IPS-18a (cell line): Measurements from ENCODE around the gene CAPN2.
"Not testable (repeated sequence)": the region's sequence is repeated elsewhere in the genome, so short reads cannot be mapped to it uniquely, and the experiment has no call there.

Source experiments
- H3K27ac ChIP-seq: one replicate; pipeline ENCODE4 v1.5.1; 2013; ENCODE audit warnings: low read length
- H3K27me3 ChIP-seq: one replicate; pipeline ENCODE4 v1.6.1; 2013; ENCODE audit warnings: mild to moderate bottlenecking, low read length; ENCODE audit not compliant: control insufficient read depth, insufficient read depth
- H3K36me3 ChIP-seq: one replicate; pipeline ENCODE4 v1.6.1; 2013; ENCODE audit warnings: low read depth, low read length; ENCODE audit not compliant: control insufficient read depth
- H3K4me1 ChIP-seq: one replicate; pipeline ENCODE4 v1.6.1; 2013; ENCODE audit warnings: low read depth, low read length; ENCODE audit not compliant: control insufficient read depth
- H3K4me3 ChIP-seq: one replicate; pipeline ENCODE4 v1.5.1; 2013; ENCODE audit warnings: low read length
- H3K9ac ChIP-seq: one replicate; pipeline ENCODE4 v1.6.1; 2013; ENCODE audit warnings: mild to moderate bottlenecking, low read length, moderate library complexity
- H3K9me3 ChIP-seq: one replicate; pipeline ENCODE4 v1.6.1; 2013; ENCODE audit warnings: low read depth, low read length; ENCODE audit not compliant: control insufficient read depth

The CAPN2 gene

GRCh38 chr1:223792046-223792445 lies 79.7 kb downstream of the CAPN2 start:
- no peaks in the 10 kb centered on the region for H3K9me3 ChIP-seq
- no peak overlapping the region for H3K9ac ChIP-seq
- H3K4me1 ChIP-seq: no peaks in the 10 kb centered on the region
- no peaks in the 10 kb centered on the region for H3K27me3 ChIP-seq
- no peak overlapping the region for H3K4me3 ChIP-seq
- no peak overlapping the region for H3K27ac ChIP-seq
- H3K36me3 ChIP-seq: peaks cover 59% of the 10 kb centered on the region

GRCh38 chr1:223793716-223794115 lies 81.4 kb downstream of the CAPN2 start:
- H3K9me3 ChIP-seq: no peaks in the 10 kb centered on the region
- no peaks in the 10 kb centered on the region for H3K27me3 ChIP-seq
- no peak overlapping the region for H3K9ac ChIP-seq
- peaks cover 68% of the 10 kb centered on the region for H3K36me3 ChIP-seq
- no peak overlapping the region for H3K27ac ChIP-seq
- no peak overlapping the region for H3K4me3 ChIP-seq
- H3K4me1 ChIP-seq: no peaks in the 10 kb centered on the region

GRCh38 chr1:223794136-223794880 lies 82.0 kb downstream of the CAPN2 start:
- Histone ChIP-seq H3K36me3 (peaks cover 65% of the 10 kb centered on the region), H3K9ac (no peak overlapping the region), H3K27me3 (no peaks in the 10 kb centered on the region), H3K4me1 (no peaks in the 10 kb centered on the region), H3K9me3 (no peaks in the 10 kb centered on the region), H3K4me3 (no peak overlapping the region), H3K27ac (no peak overlapping the region)

GRCh38 chr1:223796210-223796609 lies 83.9 kb downstream of the CAPN2 start:
- H3K9me3 ChIP-seq: no peaks in the 10 kb centered on the region
- no peak overlapping the region for H3K27ac ChIP-seq
- H3K36me3 ChIP-seq: peaks cover 76% of the 10 kb centered on the region
- H3K4me1 ChIP-seq: no peaks in the 10 kb centered on the region
- no peak overlapping the region for H3K4me3 ChIP-seq
- H3K9ac ChIP-seq: no peak overlapping the region
- H3K27me3 ChIP-seq: no peaks in the 10 kb centered on the region

- H3K27ac ChIP-seq: no peak overlapping the region
- no peaks in the 10 kb centered on the region for H3K9me3 ChIP-seq
- peaks cover 77% of the 10 kb centered on the region for H3K36me3 ChIP-seq
- H3K4me3 ChIP-seq: no peak overlapping the region
- no peak overlapping the region for H3K9ac ChIP-seq
- H3K27me3 ChIP-seq: no peaks in the 10 kb centered on the region
- H3K4me1 ChIP-seq: no peaks in the 10 kb centered on the region
These were observed 89.7 kb downstream of the CAPN2 start for GRCh38 chr1:223802032-223802431.

GRCh38 chr1:223802602-223803001 lies 90.3 kb downstream of the CAPN2 start:
- Histone ChIP-seq H3K36me3 (peaks cover 73% of the 10 kb centered on the region), H3K27me3 (no peaks in the 10 kb centered on the region), H3K9ac (no peak overlapping the region), H3K27ac (no peak overlapping the region), H3K4me3 (no peak overlapping the region), H3K4me1 (no peaks in the 10 kb centered on the region), H3K9me3 (no peaks in the 10 kb centered on the region)

GRCh38 chr1:223803211-223803610 lies 90.9 kb downstream of the CAPN2 start:
- Histone ChIP-seq H3K27ac (no peak overlapping the region), H3K27me3 (no peaks in the 10 kb centered on the region), H3K4me1 (no peaks in the 10 kb centered on the region), H3K9ac (no peak overlapping the region), H3K4me3 (no peak overlapping the region), H3K36me3 (peaks cover 70% of the 10 kb centered on the region), H3K9me3 (no peaks in the 10 kb centered on the region)

GRCh38 chr1:223809905-223810304 lies 97.6 kb downstream of the CAPN2 start:
- H3K9ac ChIP-seq, H3K4me1 ChIP-seq, H3K4me3 ChIP-seq, H3K9me3 ChIP-seq, H3K27ac ChIP-seq, H3K27me3 ChIP-seq: not testable (repeated sequence)
- H3K36me3 ChIP-seq: peaks cover 54% of the 10 kb centered on the region

- H3K4me3 ChIP-seq: no peak overlapping the region
- H3K27ac ChIP-seq: no peak overlapping the region
- H3K4me1 ChIP-seq: no peaks in the 10 kb centered on the region
- H3K9ac ChIP-seq: no peak overlapping the region
- H3K27me3 ChIP-seq: no peaks in the 10 kb centered on the region
- no peaks in the 10 kb centered on the region for H3K9me3 ChIP-seq
- H3K36me3 ChIP-seq: peaks cover 51% of the 10 kb centered on the region
These were observed 98.2 kb downstream of the CAPN2 start for GRCh38 chr1:223810586-223810985.

GRCh38 chr1:223811634-223812101 lies 99.3 kb downstream of the CAPN2 start:
- H3K36me3 ChIP-seq: peaks cover 50% of the 10 kb centered on the region
- H3K4me1 ChIP-seq: no peaks in the 10 kb centered on the region
- no peaks in the 10 kb centered on the region for H3K27me3 ChIP-seq
- no peak overlapping the region for H3K27ac ChIP-seq
- H3K9ac ChIP-seq: no peak overlapping the region
- no peaks in the 10 kb centered on the region for H3K9me3 ChIP-seq
- H3K4me3 ChIP-seq: no peak overlapping the region

GRCh38 chr1:223813645-223814044 lies 101.3 kb downstream of the CAPN2 start:
- no peak overlapping the region for H3K27ac ChIP-seq
- no peak overlapping the region for H3K4me3 ChIP-seq
- no peaks in the 10 kb centered on the region for H3K27me3 ChIP-seq
- no peaks in the 10 kb centered on the region for H3K9me3 ChIP-seq
- peaks cover 50% of the 10 kb centered on the region for H3K36me3 ChIP-seq
- H3K4me1 ChIP-seq: no peaks in the 10 kb centered on the region
- no peak overlapping the region for H3K9ac ChIP-seq
